OCI-LY7 (cell line): ENCODE data around the gene SPECC1L. TPM values are rescaled to one million over a fixed set of nuclear protein-coding genes. Genes with fewer than 3 reads are reported as not detected.
"Not testable (repeated sequence)": the region's sequence is repeated elsewhere in the genome, so short reads cannot be mapped to it uniquely, and the experiment has no call there.

ENCODE experiments used
- BruUV-seq: library from RNA; stranded (reverse); fragments of 400-500 nt; replicated peaks from 2 replicates; lab custom pipeline; 2021; lab: Mats Ljungman, UMichigan
- CTCF ChIA-PET: fragments of 300-600 bp; sonication (Branson Sonifier 250); formaldehyde crosslinking; loops from one replicate; lab custom pipeline; 2022; ENCODE audit warnings: antibody characterized with exemption; ENCODE audit not compliant: unreplicated experiment; lab: Charles Lee
- POLR2A ChIA-PET: fragments of 300-600 bp; sonication (Branson Sonifier 250); formaldehyde crosslinking; loops from one replicate; lab custom pipeline; 2022; ENCODE audit warnings: antibody characterized with exemption; lab: Charles Lee
- DNase-seq: peaks from one replicate; pipeline ENCODE4 v3.0.0-alpha.2; 2015; ENCODE audit warnings: low spot score
- H2AFZ ChIP-seq: fragments of 200-600 bp; sonication (generic), shearing (Covaris generic); 2 replicates; pipeline ENCODE4 v1.6.1; 2014; ENCODE audit warnings: mild to moderate bottlenecking, antibody characterized with exemption, low read length, moderate library complexity
- H3K27ac ChIP-seq: fragments of 200-600 bp; sonication (generic); 2 replicates; pipeline ENCODE4 v1.5.1; 2014; ENCODE audit warnings: mixed run types, low read depth, mild to moderate bottlenecking, moderate library complexity, low read length, inconsistent platforms; ENCODE audit not compliant: poor library complexity, severe bottlenecking
- H3K36me3 ChIP-seq: fragments of 200-600 bp; sonication (generic); 2 replicates; pipeline ENCODE4 v1.6.1; 2014; ENCODE audit warnings: mild to moderate bottlenecking, antibody characterized with exemption, low read length, moderate library complexity, mixed read lengths; ENCODE audit not compliant: insufficient read depth
- H3K4me1 ChIP-seq: fragments of 200-600 bp; sonication (generic); 2 replicates; pipeline ENCODE4 v1.5.1; 2014; ENCODE audit warnings: mild to moderate bottlenecking, low read length; ENCODE audit not compliant: insufficient read depth, poor library complexity, severe bottlenecking
- H3K4me2 ChIP-seq: fragments of 200-600 bp; sonication (generic); 2 replicates; pipeline ENCODE4 v1.6.1; 2014; ENCODE audit warnings: mild to moderate bottlenecking, low read length
- H3K4me3 ChIP-seq: fragments of 200-600 bp; sonication (generic); 2 replicates; pipeline ENCODE4 v1.5.1; 2014; ENCODE audit warnings: mild to moderate bottlenecking, low read depth, low read length; ENCODE audit not compliant: poor library complexity, severe bottlenecking
- H3K79me2 ChIP-seq: fragments of 200-600 bp; sonication (generic); 2 replicates; pipeline ENCODE4 v1.6.1; 2016; ENCODE audit warnings: low read depth, mild to moderate bottlenecking, low read length, moderate library complexity, mixed read lengths; ENCODE audit not compliant: insufficient read depth
- H3K9me2 ChIP-seq: fragments of 200-600 bp; sonication (generic); 2 replicates; pipeline ENCODE4 v1.6.1; 2016; ENCODE audit warnings: mild to moderate bottlenecking, low read length, mixed read lengths; ENCODE audit not compliant: insufficient read depth
- H3K9me3 ChIP-seq: fragments of 200-600 bp; sonication (generic); 2 replicates; pipeline ENCODE4 v1.6.1; 2014; ENCODE audit warnings: mild to moderate bottlenecking, mixed run types, low read length, mixed read lengths
- H4K20me1 ChIP-seq: fragments of 200-600 bp; sonication (generic); 2 replicates; pipeline ENCODE4 v1.6.1; 2014; ENCODE audit warnings: mild to moderate bottlenecking, antibody characterized with exemption, low read length, moderate library complexity, mixed read lengths; ENCODE audit not compliant: insufficient read depth
- EZH2phosphoT487 ChIP-seq: fragments of 200-600 bp; sonication (generic); IDR thresholded peaks from 2 replicates; pipeline ENCODE4 v1.6.1; 2018; ENCODE audit warnings: low read depth, borderline replicate concordance, mild to moderate bottlenecking, mixed run types, antibody characterized with exemption, low read length, moderate library complexity, mixed read lengths
- intact Hi-C: fragments of 100-400 bp; cut with micrococcal nuclease; formaldehyde crosslinking; loops from one replicate; pipeline ENCODE4 v1.10.0; 2022; ENCODE audit not compliant: unreplicated experiment
- total RNA-seq, 2 experiments: library from RNA; depleted of rRNA in 1 of 2; stranded (reverse); fragments of >200 nt in 1 of 2; shearing (Covaris generic) in 1 of 2; gene quantifications; 2 replicates each; pipeline ENCODE4 v1.2.3, GENCODE V29; 2014 to 2022
- TF ChIP-seq, protein P1 (sequence below): fragments of 200-600 bp; sonication (generic); conservative IDR thresholded peaks from 2 replicates; pipeline ENCODE4 v1.5.1; 2014; ENCODE audit warnings: mild to moderate bottlenecking, antibody characterized with exemption, low read length, moderate library complexity, mixed read lengths

SPECC1L gene
- total RNA-seq, 2 experiments from 2014 or later, result 47.0 to 66.2 TPM

DNA sequence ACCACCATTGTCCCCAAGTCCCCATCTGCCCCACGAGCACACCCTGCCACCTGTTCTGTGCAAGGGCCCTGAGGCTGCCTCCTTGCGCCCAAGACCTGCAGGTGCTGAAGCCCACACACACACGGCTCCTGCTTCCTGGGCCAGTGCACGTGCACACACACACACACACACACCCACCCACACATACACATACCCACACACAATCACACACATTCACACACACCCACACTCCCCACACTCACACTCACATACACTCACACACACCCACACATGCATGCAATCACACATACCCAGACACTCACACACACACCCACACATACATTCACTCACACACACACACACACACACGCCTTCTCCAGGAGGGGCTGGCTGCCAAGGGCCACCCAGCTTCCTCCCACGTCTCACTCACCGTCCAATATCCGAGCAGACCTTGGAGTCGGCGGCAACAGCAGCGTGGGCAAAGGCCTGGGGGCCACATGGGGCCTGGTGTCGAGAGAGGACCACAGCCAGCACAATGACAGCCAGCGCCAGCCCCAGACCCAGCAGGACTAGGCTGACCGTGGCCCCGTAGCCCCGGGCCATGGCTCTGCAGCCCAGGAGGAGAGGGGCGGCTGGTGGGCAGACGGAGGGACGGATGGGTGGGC, 26.4 kb upstream of the SPECC1L start:
- DNase-seq, result peak; percentile 30
- ChIA-PET POLR2A (no interaction called here), CTCF (no interaction called here)
- H2AFZ ChIP-seq, result no peak overlapping the region
- no peak overlapping the region for H3K4me2 ChIP-seq
- TF ChIP-seq, protein P1, sequence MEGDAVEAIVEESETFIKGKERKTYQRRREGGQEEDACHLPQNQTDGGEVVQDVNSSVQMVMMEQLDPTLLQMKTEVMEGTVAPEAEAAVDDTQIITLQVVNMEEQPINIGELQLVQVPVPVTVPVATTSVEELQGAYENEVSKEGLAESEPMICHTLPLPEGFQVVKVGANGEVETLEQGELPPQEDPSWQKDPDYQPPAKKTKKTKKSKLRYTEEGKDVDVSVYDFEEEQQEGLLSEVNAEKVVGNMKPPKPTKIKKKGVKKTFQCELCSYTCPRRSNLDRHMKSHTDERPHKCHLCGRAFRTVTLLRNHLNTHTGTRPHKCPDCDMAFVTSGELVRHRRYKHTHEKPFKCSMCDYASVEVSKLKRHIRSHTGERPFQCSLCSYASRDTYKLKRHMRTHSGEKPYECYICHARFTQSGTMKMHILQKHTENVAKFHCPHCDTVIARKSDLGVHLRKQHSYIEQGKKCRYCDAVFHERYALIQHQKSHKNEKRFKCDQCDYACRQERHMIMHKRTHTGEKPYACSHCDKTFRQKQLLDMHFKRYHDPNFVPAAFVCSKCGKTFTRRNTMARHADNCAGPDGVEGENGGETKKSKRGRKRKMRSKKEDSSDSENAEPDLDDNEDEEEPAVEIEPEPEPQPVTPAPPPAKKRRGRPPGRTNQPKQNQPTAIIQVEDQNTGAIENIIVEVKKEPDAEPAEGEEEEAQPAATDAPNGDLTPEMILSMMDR, result no peak
- no peak for TF ChIP-seq EZH2phosphoT487
- no peak overlapping the region for H3K4me3 ChIP-seq
- H3K36me3 ChIP-seq, result no peaks in the 10 kb centered on the region
- intact Hi-C loops, result loop anchor here (10.0 kb wide), 1 partner anchor 259 kb away; the partner anchor contains the start of gene GSTT2
- no peaks in the 10 kb centered on the region for H4K20me1 ChIP-seq
- no peaks in the 10 kb centered on the region for H3K9me2 ChIP-seq
- no TSS peak for BruUV-seq
- no peak overlapping the region for H3K27ac ChIP-seq
- H3K9me3 ChIP-seq, result no peaks in the 10 kb centered on the region
- no peaks in the 10 kb centered on the region for H3K79me2 ChIP-seq
- H3K4me1 ChIP-seq, result peaks cover 22% of the 10 kb centered on the region

DNA sequence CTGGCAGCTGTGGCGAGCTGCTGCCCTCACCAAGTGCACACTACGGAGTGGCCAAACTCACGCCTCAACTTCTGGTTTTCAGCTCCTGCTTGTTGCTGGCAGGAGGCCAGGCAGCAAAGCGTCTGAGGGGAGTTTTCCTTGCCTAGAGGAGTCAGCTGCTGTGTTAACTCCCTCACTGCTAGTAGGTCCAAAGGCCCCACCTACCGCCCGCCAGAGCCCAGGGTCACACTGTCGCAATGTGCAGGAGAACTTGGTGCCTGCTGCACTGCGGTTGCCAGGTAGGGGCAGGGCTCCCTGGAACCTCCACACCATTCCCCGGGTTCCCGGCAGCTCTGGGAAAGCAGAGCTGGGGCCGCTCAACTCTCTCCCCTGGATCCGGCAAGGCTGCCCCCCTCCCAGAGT, 25.6 kb upstream of the SPECC1L start, which contains the start of gene GGT5:
Gene GGT5 (minus strand): TSS at position 53 of the 402 bp plus-strand sequence. CDS start 357 bp downstream, outside the sequence.
- H4K20me1 ChIP-seq, POLR2A ChIA-PET, BruUV-seq, H3K9me3 ChIP-seq, H2AFZ ChIP-seq, CTCF ChIA-PET, H3K4me2 ChIP-seq, H3K36me3 ChIP-seq, H3K27ac ChIP-seq, H3K79me2 ChIP-seq, H3K4me3 ChIP-seq, DNase-seq, H3K9me2 ChIP-seq: not testable (repeated sequence)
- peaks cover 22% of the 10 kb centered on the region for H3K4me1 ChIP-seq
- intact Hi-C loops, result loop anchor here (10.0 kb wide), 1 partner anchor 260 kb away; the partner anchor contains the start of gene GSTT2

DNA sequence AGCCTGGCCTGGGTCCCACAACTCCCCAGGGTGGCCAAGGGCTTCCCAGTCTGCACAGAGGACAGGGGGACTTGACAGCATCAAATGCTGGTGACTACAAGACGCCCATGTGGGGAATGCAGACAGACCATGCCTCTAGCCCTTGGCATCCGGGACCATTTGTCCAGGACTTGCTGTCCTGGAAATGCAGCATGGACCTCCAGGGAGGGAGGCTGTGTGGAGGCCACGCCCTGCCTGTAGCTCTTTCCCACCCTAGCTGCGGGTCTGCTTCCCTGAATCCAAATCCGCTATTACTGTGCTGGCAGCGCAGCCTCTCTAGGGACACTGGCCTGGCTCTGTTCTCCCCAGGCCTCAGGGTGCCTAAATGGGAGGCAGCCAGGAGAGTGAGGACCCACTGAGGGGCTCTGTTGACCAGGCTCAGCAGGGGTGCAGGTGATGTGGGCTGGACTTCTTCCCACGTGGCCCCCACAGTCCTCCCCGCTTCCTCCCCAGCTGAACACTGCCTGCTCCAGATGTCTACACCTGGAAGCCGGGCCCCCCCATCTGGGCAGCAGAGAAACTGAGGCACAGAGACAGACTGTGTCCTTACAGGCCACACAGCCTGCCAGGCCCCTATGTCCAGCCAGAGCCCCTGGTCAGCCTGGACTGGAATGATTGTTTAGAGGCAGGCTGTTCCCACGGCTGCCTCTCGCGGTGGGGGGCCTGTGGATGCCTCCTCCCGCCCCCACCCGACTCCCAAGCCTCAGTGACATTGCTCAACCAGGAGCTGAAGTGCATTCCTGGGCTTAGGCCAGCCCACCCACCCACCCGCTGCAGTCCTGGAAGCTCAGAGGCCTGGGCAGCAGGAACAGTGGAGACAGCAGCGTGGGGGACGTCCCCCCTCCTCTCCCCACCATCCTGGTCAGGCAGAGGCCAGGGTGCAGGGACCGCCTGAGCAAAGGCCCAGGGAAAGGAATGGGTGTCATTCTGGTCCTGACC, 24.8 kb upstream of the SPECC1L start:
- not testable (repeated sequence) for H2AFZ ChIP-seq, H3K4me3 ChIP-seq

More for the DNA sequence above, 24.8 kb upstream of the SPECC1L start:
- intact Hi-C loops, result loop anchor here (2.0 to 10.0 kb wide), 2 partner anchors 57 to 261 kb away; partner anchors contain the start of gene GSTT2
- DNase-seq, H3K4me2 ChIP-seq, H4K20me1 ChIP-seq, H3K27ac ChIP-seq, POLR2A ChIA-PET, H3K9me3 ChIP-seq, H3K79me2 ChIP-seq, BruUV-seq, H3K9me2 ChIP-seq, H3K36me3 ChIP-seq: not testable (repeated sequence)
- H3K4me1 ChIP-seq, result peaks cover 22% of the 10 kb centered on the region
- CTCF ChIA-PET, result interaction anchor here (0.6 kb wide), 2 partner anchors 136 to 236 kb away, joined by 3 to 7 read pairs; no protein-coding TSS in a partner anchor
